Esophagus squamous epithelium (tissue), 4 donors: ENCODE results near the gene TNFRSF13B.

Experiments used
- CTCF ChIP-seq, 6 experiments: fragments of 450-650 bp in 4 of 6; fragments of 200-600 bp in 2 of 6; sonication (generic) in 2 of 6; IDR thresholded peaks; one replicate each; pipeline ENCODE4 v1.5.1; 2016 to 2019; ENCODE audit warnings: antibody characterized with exemption in 6 of 6, mild to moderate bottlenecking in 4 of 6, moderate library complexity in 4 of 6
- POLR2A ChIP-seq, 4 donors: fragments of 450-650 bp; IDR thresholded peaks; one replicate each; pipeline ENCODE4 v1.6.1; 2017; ENCODE audit warnings: antibody characterized with exemption in 4 of 4, mild to moderate bottlenecking in 4 of 4, moderate library complexity in 3 of 4

GRCh38 chr17:16923097-16923903 is 48.6 kb downstream of the TNFRSF13B start:
- no peak for TF ChIP-seq CTCF (IDR thresholded peaks at IDR 0.05)
- TF ChIP-seq POLR2A (IDR thresholded peaks at IDR 0.05): no peak
